Measurements from ENCODE around the gene AVPR1A. TPM values are rescaled to one million over a fixed set of nuclear protein-coding genes. Genes with fewer than 3 reads are reported as not detected.

The AVPR1A gene
- not detected in 2 replicates for total RNA-seq

DNA sequence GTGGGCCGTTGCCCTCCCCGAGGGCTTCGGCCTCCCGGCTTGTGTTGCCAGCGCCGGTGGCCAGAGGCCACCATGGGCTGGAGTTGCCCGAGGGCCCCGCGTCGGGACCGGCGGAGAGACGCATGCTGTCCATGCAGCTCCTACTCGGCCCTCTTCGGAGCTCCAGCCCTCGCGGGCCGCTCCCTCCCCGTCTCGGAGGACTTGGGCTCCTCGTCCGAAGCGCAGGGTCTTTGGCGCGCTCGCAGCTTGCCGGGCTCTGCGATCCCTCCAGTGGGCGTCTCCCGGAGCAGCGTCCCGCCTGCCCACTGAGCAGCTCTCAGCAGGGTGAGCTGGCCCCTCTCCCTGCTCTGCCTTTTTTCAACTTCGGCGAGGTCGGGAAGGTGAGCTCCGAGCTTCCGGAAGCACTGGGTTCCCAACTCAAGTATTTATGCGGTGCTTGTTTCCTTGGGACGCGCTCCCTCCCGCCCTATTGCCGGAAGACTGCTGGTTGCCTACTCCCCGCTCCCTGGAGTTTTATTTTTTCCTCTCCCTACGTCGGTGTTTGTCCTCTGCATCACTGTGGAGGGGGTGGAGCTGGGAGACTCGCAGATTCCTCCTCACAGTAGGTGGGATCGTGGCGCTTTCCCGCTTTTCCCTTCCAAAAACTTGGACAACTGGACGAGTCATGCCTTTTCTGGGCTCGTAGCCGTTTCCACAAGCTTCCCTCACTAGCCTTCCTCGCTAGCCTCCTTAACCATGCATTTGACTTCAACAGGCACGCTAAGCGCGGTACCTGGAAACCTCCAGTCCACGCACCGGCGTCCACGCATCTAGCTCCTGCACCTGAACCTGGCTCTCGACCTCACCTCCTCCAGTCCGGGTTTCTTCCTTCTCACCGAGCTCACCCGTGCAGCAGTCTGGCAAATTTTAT, at the start of gene AVPR1A:
TSS of gene AVPR1A (minus strand) at position 489 of the 910 bp plus-strand sequence. CDS start at position 124, 365 bp downstream.

Other genes starting within 250 kb of the AVPR1A start
- 2.4 and 12.5 TPM in 2 replicates for gene PPM1H, start 216.1 kb downstream of the AVPR1A start, total RNA-seq

Measured in mesangial cell (primary cell).